Transverse colon (tissue), 4 donors: ENCODE measurements around the gene CCR8. TPM values are rescaled to one million over a fixed set of nuclear protein-coding genes. Genes with fewer than 3 reads are reported as not detected.
"Not testable (repeated sequence)": the region's sequence is repeated elsewhere in the genome, so short reads cannot be mapped to it uniquely, and the experiment has no call there.

Source experiments
- DNase-seq: peaks from one replicate; pipeline ENCODE4 v3.0.0-alpha.2; 2019
- H3K27ac ChIP-seq, 4 donors: fragments of 200-600 bp; sonication (generic); 2 replicates each; pipeline ENCODE4 v1.5.1; 2016 to 2018; ENCODE audit warnings: inconsistent platforms in 4 of 4
- H3K27me3 ChIP-seq: fragments of 200-600 bp; sonication (generic); 2 replicates; pipeline ENCODE4 v1.5.1; 2017; ENCODE audit warnings: inconsistent platforms
- H3K36me3 ChIP-seq, 4 donors: fragments of 200-600 bp; sonication (generic); 2 replicates each; pipeline ENCODE4 v1.5.1; 2017 to 2019; ENCODE audit warnings: inconsistent platforms in 4 of 4
- H3K4me1 ChIP-seq, 4 donors: fragments of 200-600 bp; sonication (generic); 2 replicates each; pipeline ENCODE4 v1.5.1; 2017 to 2020; ENCODE audit warnings: inconsistent platforms in 4 of 4
- H3K4me3 ChIP-seq, 4 donors: fragments of 200-600 bp; sonication (generic); 1 replicate in 1 of 4; 2 replicates in 3 of 4; pipeline versions ENCODE4 v1.5.1 to v1.6.1; 2017 to 2019; ENCODE audit warnings: inconsistent platforms in 4 of 4
- H3K9me3 ChIP-seq, 2 donors: fragments of 200-600 bp; sonication (generic); 2 replicates each; pipeline ENCODE4 v1.5.1; 2017 to 2019; ENCODE audit warnings: inconsistent platforms in 2 of 2
- EP300 ChIP-seq: sonication (generic); formaldehyde crosslinking; IDR thresholded peaks from one replicate; pipeline ENCODE4 v1.6.1; 2017; ENCODE audit warnings: antibody characterized with exemption, low read depth
- POLR2A ChIP-seq: fragments of 450-650 bp; IDR thresholded peaks from one replicate; pipeline ENCODE4 v1.6.1; 2016; ENCODE audit warnings: antibody characterized with exemption, mild to moderate bottlenecking, moderate library complexity
- POLR2AphosphoS5 ChIP-seq, 3 donors: sonication (generic); formaldehyde crosslinking; IDR thresholded peaks; one replicate each; pipeline ENCODE4 v1.6.1; 2016; ENCODE audit warnings: antibody characterized with exemption in 3 of 3
- WGBS, 2 donors: methylation state at CpG; one replicate each; pipeline ENCODE4 v1.1.5; 2018; ENCODE audit warnings: low coverage in 1 of 2; 5-methylcytosine and 5-hydroxymethylcytosine counted together
- in situ Hi-C, 4 donors: fragments of 200-750 bp; cut with MboI; loops; one replicate each; pipeline versions ENCODE4 v1.15.0 to v1.15.1; 2017; ENCODE audit warnings: low sequenced_read_pairs in 3 of 4, low pct_ligation_motif_present in 1 of 4, low pct_unique_long_range_greater_than_20kb in 1 of 4
- intact Hi-C: fragments of 100-400 bp; cut with DNase I; formaldehyde crosslinking; loops from one replicate; pipeline ENCODE4 v1.15.1; 2023; ENCODE audit warnings: low total_unique reads
- total RNA-seq, 4 donors: library from RNA; depleted of rRNA; stranded (reverse); fragments of >200 nt; gene quantifications; one replicate each; pipeline ENCODE4 v1.1.0, GENCODE V29; 2016
- TF ChIP-seq, protein P1 (sequence below), 5 experiments: fragments of 200-600 bp in 3 of 5; fragments of 450-650 bp in 2 of 5; sonication (generic) in 3 of 5; IDR thresholded peaks; 1 replicate in 2 of 5; 2 replicates in 3 of 5; pipeline ENCODE4 v1.5.1; 2016 to 2017; ENCODE audit warnings: antibody characterized with exemption in 5 of 5, inconsistent platforms in 3 of 5, mild to moderate bottlenecking in 2 of 5, moderate library complexity in 1 of 5

The CCR8 gene
- total RNA-seq, 4 donors from 2014 or later = not detected

DNA sequence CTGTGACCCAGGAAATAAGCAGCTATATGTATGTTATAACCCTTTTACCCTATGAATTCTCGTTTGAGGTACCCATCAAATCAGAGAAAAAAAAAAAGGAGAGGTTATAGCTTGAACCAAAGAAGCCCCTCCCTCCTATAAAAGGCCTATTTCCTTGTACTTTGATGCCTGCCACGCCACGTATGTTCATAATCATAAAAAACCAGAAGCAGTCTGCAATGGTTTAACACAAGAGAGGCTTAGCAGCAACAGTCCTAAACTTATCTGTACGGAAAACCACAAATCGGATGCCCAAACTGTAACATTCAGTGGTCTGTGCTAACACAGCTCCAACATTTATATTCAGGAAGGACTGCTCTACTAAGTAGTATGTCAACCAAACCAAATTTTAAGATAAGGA is 21.2 kb downstream of the CCR8 start:
- no peak overlapping the region for H3K4me3 ChIP-seq
- in situ Hi-C loops = no loop called here
- DNase-seq = peak; percentile 30
- H3K27ac ChIP-seq = peak overlapping the region; percentile 72 to 81 (median 75)
- no peaks in the 10 kb centered on the region for H3K9me3 ChIP-seq
- WGBS, 2 donors = 42 to 47% methylated on average over 2 to 5 of the region's 5 CpGs
- no peaks in the 10 kb centered on the region for H3K36me3 ChIP-seq
- peaks cover 4 to 60% (median 33%) of the 10 kb centered on the region in 4 donors for H3K4me1 ChIP-seq
- intact Hi-C loops = no loop called here
- no peak for TF ChIP-seq EP300
- no peak for TF ChIP-seq POLR2A
- TF ChIP-seq POLR2AphosphoS5 (IDR thresholded peaks at IDR 0.05) = peak in 1 of 3 donors; percentile 22
- TF ChIP-seq, protein P1, sequence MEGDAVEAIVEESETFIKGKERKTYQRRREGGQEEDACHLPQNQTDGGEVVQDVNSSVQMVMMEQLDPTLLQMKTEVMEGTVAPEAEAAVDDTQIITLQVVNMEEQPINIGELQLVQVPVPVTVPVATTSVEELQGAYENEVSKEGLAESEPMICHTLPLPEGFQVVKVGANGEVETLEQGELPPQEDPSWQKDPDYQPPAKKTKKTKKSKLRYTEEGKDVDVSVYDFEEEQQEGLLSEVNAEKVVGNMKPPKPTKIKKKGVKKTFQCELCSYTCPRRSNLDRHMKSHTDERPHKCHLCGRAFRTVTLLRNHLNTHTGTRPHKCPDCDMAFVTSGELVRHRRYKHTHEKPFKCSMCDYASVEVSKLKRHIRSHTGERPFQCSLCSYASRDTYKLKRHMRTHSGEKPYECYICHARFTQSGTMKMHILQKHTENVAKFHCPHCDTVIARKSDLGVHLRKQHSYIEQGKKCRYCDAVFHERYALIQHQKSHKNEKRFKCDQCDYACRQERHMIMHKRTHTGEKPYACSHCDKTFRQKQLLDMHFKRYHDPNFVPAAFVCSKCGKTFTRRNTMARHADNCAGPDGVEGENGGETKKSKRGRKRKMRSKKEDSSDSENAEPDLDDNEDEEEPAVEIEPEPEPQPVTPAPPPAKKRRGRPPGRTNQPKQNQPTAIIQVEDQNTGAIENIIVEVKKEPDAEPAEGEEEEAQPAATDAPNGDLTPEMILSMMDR (IDR thresholded peaks at IDR 0.05) = no peak
- no peaks in the 10 kb centered on the region for H3K27me3 ChIP-seq

DNA sequence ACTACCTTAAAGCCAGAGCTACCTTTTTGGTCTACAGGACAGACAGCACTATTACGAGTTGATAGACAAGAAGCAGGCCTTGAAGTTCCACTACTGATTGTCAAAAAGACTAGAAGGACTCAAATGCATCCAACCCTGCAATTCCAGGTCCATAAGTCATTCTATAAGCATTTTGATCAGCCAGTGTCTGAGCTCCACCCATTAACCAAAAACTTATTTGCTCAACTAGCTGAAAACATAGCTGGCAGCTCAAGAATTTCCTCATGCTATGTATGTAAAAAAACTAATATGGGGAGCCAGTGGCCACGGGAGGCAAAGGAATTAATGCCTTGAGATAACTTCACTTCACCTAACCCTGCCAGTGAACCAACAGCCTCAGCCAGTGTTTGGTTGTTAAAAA is 21.6 kb downstream of the CCR8 start:
- H3K36me3 ChIP-seq, H3K4me3 ChIP-seq, intact Hi-C loops, DNase-seq, in situ Hi-C loops, H3K9me3 ChIP-seq, H3K27me3 ChIP-seq: not testable (repeated sequence)
- H3K4me1 ChIP-seq = peaks cover 4 to 56% (median 33%) of the 10 kb centered on the region in 4 donors
- peak overlapping the region; percentile 72 to 81 (median 75) for H3K27ac ChIP-seq
- 40 to 67% methylated on average over 1 to 2 of the region's 2 CpGs for WGBS, 2 donors

DNA sequence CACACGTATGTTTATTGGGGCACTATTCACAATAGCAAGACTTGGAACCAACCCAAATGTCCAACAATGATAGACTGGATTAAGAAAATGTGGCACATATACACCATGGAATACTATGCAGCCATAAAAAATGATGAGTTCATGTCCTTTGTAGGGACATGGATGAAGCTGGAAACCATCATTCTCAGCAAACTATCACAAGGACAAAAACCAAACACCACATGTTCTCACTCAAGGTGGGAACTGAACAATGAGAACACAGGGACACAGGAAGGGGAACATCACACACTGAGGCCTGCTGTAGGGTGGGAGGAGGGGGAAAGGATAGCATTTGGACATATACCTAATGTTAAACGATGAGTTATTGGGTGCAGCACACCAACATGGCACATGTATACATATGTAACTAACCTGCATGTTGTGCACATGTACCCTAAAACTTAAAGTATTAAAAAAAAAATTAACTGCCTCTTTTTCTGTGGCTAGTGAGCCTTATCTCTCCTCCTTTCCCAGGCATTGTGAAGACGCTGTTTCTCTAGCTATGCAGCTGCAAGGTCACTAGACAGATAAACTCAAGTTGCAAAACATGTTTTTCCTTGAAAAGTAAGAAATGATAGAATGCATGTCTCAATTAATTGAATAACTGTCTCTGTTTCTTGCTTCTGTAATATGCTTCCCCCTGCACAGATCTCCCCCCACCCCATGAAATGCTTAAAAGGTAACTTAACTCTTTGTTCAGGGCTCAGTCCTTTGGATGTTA is 23.8 kb downstream of the CCR8 start:
- H3K36me3 ChIP-seq, in situ Hi-C loops, H3K9me3 ChIP-seq, intact Hi-C loops, DNase-seq, H3K27me3 ChIP-seq, H3K27ac ChIP-seq, H3K4me3 ChIP-seq: not testable (repeated sequence)
- WGBS, 2 donors = 47 to 70% methylated on average over 3 of the region's 3 CpGs
- peaks cover 4 to 34% (median 19%) of the 10 kb centered on the region in 4 donors for H3K4me1 ChIP-seq

DNA sequence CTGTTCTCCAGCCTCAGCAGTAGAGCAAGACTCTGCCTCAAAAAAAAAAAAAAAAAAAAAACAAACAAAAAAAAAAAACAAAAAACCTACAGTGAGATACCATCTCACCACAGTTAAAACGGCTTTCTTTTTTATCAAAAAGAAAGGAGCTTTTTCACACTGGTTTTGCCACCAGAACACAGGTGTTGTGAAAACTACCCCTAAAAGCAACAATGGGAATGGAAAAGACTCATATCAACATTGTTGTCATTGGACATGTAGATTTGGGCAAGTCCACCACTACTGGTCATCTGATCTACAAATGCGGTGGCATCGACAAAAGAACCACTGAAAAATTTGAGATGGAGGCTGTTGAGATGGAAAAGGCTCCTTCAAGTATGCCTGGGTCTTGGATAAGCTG is 28.8 kb downstream of the CCR8 start:
- 80 to 94% methylated on average over 2 to 3 of the region's 3 CpGs for WGBS, 2 donors
- H3K4me1 ChIP-seq = no peaks in the 10 kb centered on the region
- H3K36me3 ChIP-seq = no peaks in the 10 kb centered on the region
- intact Hi-C loops (no loop called here), in situ Hi-C loops (no loop called here)
- H3K4me3 ChIP-seq = no peak overlapping the region
- H3K9me3 ChIP-seq = no peaks in the 10 kb centered on the region
- no peak for DNase-seq
- H3K27ac ChIP-seq = no peak overlapping the region
- H3K27me3 ChIP-seq = no peaks in the 10 kb centered on the region
- no peak for TF ChIP-seq POLR2AphosphoS5 (IDR thresholded peaks at IDR 0.05)
- TF ChIP-seq, protein P1 (IDR thresholded peaks at IDR 0.05) = no peak
- TF ChIP-seq POLR2A = no peak
- no peak for TF ChIP-seq EP300

DNA sequence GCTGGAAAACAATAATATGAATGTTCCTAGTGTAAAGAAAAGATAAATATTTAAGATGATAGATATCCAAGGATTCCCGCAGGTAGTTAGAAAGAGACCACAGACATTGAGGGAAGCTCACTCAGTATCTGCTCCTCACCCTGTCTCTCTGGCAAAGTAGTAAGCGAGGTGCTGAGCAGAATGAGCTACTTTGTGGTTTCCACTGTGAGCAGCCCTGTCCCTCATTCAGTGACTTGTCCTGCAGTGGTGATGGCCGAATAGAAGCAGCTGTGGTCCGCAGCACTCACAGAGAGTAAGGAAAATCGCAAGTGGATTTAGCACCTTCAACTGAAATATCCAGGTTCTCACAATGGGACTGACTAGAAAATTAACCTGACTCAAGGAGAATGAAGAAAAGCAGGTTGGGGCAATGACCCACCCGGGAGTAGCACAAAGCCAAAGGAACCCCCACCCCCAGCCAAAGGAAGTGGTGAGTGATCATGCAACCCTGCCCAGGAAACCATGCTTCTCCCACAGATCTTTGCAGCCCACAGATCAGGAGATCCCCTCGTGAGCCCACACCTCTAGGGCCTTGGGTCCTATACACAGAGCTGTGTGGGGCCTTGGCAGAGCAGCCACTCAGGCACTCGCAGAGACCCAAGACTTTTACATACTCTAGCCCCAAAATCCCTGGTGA is 31.9 kb downstream of the CCR8 start:
- DNase-seq = no peak
- H3K27me3 ChIP-seq = no peaks in the 10 kb centered on the region
- intact Hi-C loops = no loop called here
- WGBS, 2 donors = 68 to 86% methylated on average over 1 to 8 of the region's 8 CpGs
- no peak for TF ChIP-seq POLR2AphosphoS5 (IDR thresholded peaks at IDR 0.05)
- TF ChIP-seq POLR2A = no peak
- no peak for TF ChIP-seq EP300
- TF ChIP-seq, protein P1 (IDR thresholded peaks at IDR 0.05) = no peak
- H3K27ac ChIP-seq = no peak overlapping the region
- H3K4me3 ChIP-seq = no peak overlapping the region
- no peaks in the 10 kb centered on the region for H3K9me3 ChIP-seq
- no peaks in the 10 kb centered on the region for H3K36me3 ChIP-seq
- H3K4me1 ChIP-seq = no peaks in the 10 kb centered on the region
- in situ Hi-C loops = no loop called here
